Heart left ventricle (tissue), 16 donors: ENCODE data around the gene CNN2. TPM values are rescaled to one million over a fixed set of nuclear protein-coding genes. Genes with fewer than 3 reads are reported as not detected.

Source experiments
- ATAC-seq, 4 donors: fragments of 200-7000 bp; cut with Tn5 transposase; one replicate each; pipeline ENCODE4 v1.9.1; 2020 to 2022; ENCODE audit warnings: moderate library complexity in 4 of 4, mild to moderate bottlenecking in 3 of 4, moderate number of reproducible peaks in 1 of 4
- DNase-seq, 5 donors: peaks; one replicate each; pipeline ENCODE4 v3.0.0-alpha.2; 2020
- H3K27ac ChIP-seq, 12 donors: fragments of 200-600 bp; sonication (generic) in 4 of 12; one replicate each; pipeline versions ENCODE4 v1.5.0 to v1.8.0; 2016 to 2022; ENCODE audit warnings: mild to moderate bottlenecking in 2 of 12
- H3K27me3 ChIP-seq, 9 donors: fragments of 200-600 bp; sonication (generic) in 2 of 9; one replicate each; pipeline versions ENCODE4 v1.5.1 to v1.8.0; 2016 to 2022; ENCODE audit warnings: mild to moderate bottlenecking in 3 of 9
- H3K36me3 ChIP-seq, 9 donors: fragments of 200-600 bp; sonication (generic) in 2 of 9; one replicate each; pipeline versions ENCODE4 v1.5.0 to v1.8.0; 2018 to 2022; ENCODE audit warnings: mild to moderate bottlenecking in 2 of 9
- H3K4me1 ChIP-seq, 12 donors: fragments of 200-600 bp; sonication (generic) in 4 of 12; one replicate each; pipeline versions ENCODE4 v1.5.0 to v1.8.0; 2016 to 2022; ENCODE audit warnings: mild to moderate bottlenecking in 3 of 12
- H3K4me3 ChIP-seq, 12 donors: fragments of 200-600 bp; sonication (generic) in 4 of 12; one replicate each; pipeline versions ENCODE4 v1.5.0 to v1.8.0; 2017 to 2022; ENCODE audit warnings: mild to moderate bottlenecking in 9 of 12, moderate library complexity in 4 of 12
- H3K9me3 ChIP-seq, 12 donors: fragments of 200-600 bp; sonication (generic) in 4 of 12; one replicate each; pipeline versions ENCODE4 v1.5.0 to v1.8.0; 2016 to 2022; ENCODE audit warnings: mild to moderate bottlenecking in 1 of 12
- CTCF ChIP-seq, 12 donors: fragments of 200-600 bp; sonication (generic) in 4 of 12; IDR thresholded peaks; one replicate each; pipeline versions ENCODE4 v1.5.0 to v1.8.0; 2018 to 2022; ENCODE audit warnings: antibody characterized with exemption in 12 of 12, mild to moderate bottlenecking in 5 of 12
- POLR2A ChIP-seq, 2 donors: fragments of 450-650 bp; IDR thresholded peaks; one replicate each; pipeline ENCODE4 v1.6.1; 2017; ENCODE audit warnings: antibody characterized with exemption in 2 of 2, mild to moderate bottlenecking in 2 of 2, moderate library complexity in 2 of 2
- WGBS, 4 donors: extraction: QIAGEN DNeasy Blood & Tissue Kit in 2 of 4; methylation state at CpG; one replicate each; pipeline versions ENCODE4 v1.1.5 to v1.1.7; 2013 to 2018; 5-methylcytosine and 5-hydroxymethylcytosine counted together
- intact Hi-C, 10 donors: fragments of 100-400 bp; cut with DNase I; formaldehyde crosslinking; loops; one replicate each; pipeline versions ENCODE4 v1.11.1 to v1.14.2; 2022
- polyA plus RNA-seq, 2 donors: library from polyadenylated mRNA; stranded (reverse); fragments of 200-250 nt; gene quantifications; one replicate each; pipeline ENCODE4 v1.2.3, GENCODE V29; 2013
- total RNA-seq, 9 donors: library from RNA; depleted of rRNA in 2 of 9; stranded (reverse); fragments of >200 nt in 2 of 9; fragmentation: NEBNext Ultra II Directional in 3 of 9; extraction: Animal tissue kit (Norgen Biotek cat#: 25700) in 3 of 9; gene quantifications; one replicate each; pipeline versions ENCODE4 v1.1.0 to v1.2.4, GENCODE V29; 2016 to 2023
- donor health status: ischemic (EF 13 %, LVEDD 7.1; RV severe dilation, severe dysfunction).
- donor health status: healthy with polysubstance abuse.
- donor health status: DM: no; HTN: yes; CAD: no.
- donor health status: DM: no; HTN: no; CAD: no.
- donor health status: ischemic (EF 25% LVEDD 6.9; RV normal size, moderate dysfunction).
- donor health status: ischemic (EF 25% LVEDD 5.7; RV mildly dilated, moderate dysfunction).
- donor health status: healthy.
- donor health status: DM: yes; HTN: yes; CAD: no.
- donor health status: ischemic (EF 35%, LVEDD 5.7; RV mildly dilated, moderate dysfunction).
- donor health status: nonischemic (EF 11% LVEDD 7.7; RV severe dilation, severe dysfunction).
- donor health status: DM: yes; HTN: yes; CAD: no.
- donor health status: PGD.
- donor health status: ischemic (EF 29% LVEDD 5.4; RV normal size, mild dysfunction).
- donor health status: nonischemic (EF 23%, LVEDD 6.1; RV moderate dilation, normal function).

The CNN2 gene
- total and polyA plus RNA-seq, 11 donors = 26.2 to 98.5 (median 58.2) TPM

GRCh38 chr19:1063909-1064660, 37.7 kb downstream of the CNN2 start:
- WGBS, 4 donors = 71 to 88% (median 81%) methylated on average over 37 of the region's 37 CpGs
- DNase-seq (peak in 1 of 5 donors; percentile 63), ATAC-seq (no peak)
- intact Hi-C loops = no loop called here
- peaks cover 20 to 54% (median 32%) of the 10 kb centered on the region in 9 donors for H3K27me3 ChIP-seq
- peaks cover 0 to 13% (median 3%) of the 10 kb centered on the region in 12 donors for H3K9me3 ChIP-seq
- H3K27ac ChIP-seq = no peak overlapping the region
- H3K4me1 ChIP-seq = peaks cover 5 to 35% (median 19%) of the 10 kb centered on the region in 12 donors
- H3K36me3 ChIP-seq = no peaks in the 10 kb centered on the region
- TF ChIP-seq CTCF (IDR thresholded peaks at IDR 0.05) (no peak), POLR2A (IDR thresholded peaks at IDR 0.05) (no peak)
- no peak overlapping the region for H3K4me3 ChIP-seq

- peak overlapping the region in 1 of 12 donors; percentile 30 for H3K27ac ChIP-seq
- ATAC-seq = peak in 3 of 4 donors; percentile 65 to 83 (median 73)
- no peak overlapping the region for H3K4me3 ChIP-seq
- peaks cover 0 to 4% (median 0%) of the 10 kb centered on the region in 9 donors for H3K36me3 ChIP-seq
- TF ChIP-seq POLR2A (IDR thresholded peaks at IDR 0.05) = no peak
- peak; percentile 46 to 93 (median 71) for TF ChIP-seq CTCF (IDR thresholded peaks at IDR 0.05)
- intact Hi-C loops = no loop called here
- H3K27me3 ChIP-seq = peaks cover 20 to 62% (median 39%) of the 10 kb centered on the region in 9 donors
- peaks cover 0 to 5% (median 0%) of the 10 kb centered on the region in 12 donors for H3K9me3 ChIP-seq
- H3K4me1 ChIP-seq = peaks cover 5 to 42% (median 22%) of the 10 kb centered on the region in 12 donors
- peak in 4 of 5 donors; percentile 67 to 80 (median 76) for DNase-seq
- 9 to 20% (median 14%) methylated on average over 34 to 60 of the region's 60 CpGs for WGBS, 4 donors
Observed at GRCh38 chr19:1064661-1065605, 38.5 kb downstream of the CNN2 start.

DNA sequence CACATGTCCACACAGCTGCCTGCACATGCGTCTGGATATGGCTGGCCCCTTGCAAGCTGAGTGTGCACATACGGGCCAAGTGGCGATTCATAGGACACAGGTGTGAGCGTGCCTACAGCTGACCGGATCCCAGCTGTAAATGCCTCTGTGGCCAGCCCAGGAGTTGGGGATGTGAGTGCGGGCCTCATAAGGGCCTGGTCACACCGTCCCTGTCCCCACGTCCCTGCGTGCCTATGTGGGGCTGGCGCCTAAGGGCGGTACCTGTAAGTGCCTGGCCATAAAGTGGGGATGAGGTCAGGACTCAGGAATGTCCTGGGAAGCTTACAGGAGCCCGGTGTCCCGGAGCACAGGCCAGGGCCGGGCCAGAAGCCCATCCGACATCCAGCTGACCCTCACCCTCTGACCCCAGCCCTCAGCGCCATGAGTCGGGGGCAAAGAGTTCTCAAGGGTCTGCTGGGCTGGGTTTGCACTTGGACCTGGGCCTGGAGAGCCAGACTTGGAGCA, 39.2 kb downstream of the CNN2 start:
- H3K9me3 ChIP-seq = no peaks in the 10 kb centered on the region
- no peak for TF ChIP-seq POLR2A (IDR thresholded peaks at IDR 0.05)
- no peak for DNase-seq
- H3K27me3 ChIP-seq = peaks cover 24 to 69% (median 45%) of the 10 kb centered on the region in 9 donors
- H3K27ac ChIP-seq = peak overlapping the region in 1 of 12 donors; percentile 30
- intact Hi-C loops = no loop called here
- no peak for ATAC-seq
- H3K36me3 ChIP-seq = peaks cover 0 to 11% (median 0%) of the 10 kb centered on the region in 9 donors
- no peak overlapping the region for H3K4me3 ChIP-seq
- WGBS, 4 donors = 55 to 58% (median 56%) methylated on average over 4 to 17 of the region's 17 CpGs
- H3K4me1 ChIP-seq = peaks cover 5 to 47% (median 22%) of the 10 kb centered on the region in 12 donors

- DNase-seq (peak in 1 of 5 donors; percentile 61), ATAC-seq (no peak)
- Histone ChIP-seq H3K4me3 (peak overlapping the region in 7 of 12 donors; percentile 30 to 80 (median 47)), H3K4me1 (peaks cover 5 to 52% (median 24%) of the 10 kb centered on the region in 12 donors), H3K9me3 (no peaks in the 10 kb centered on the region), H3K27ac (peak overlapping the region in 2 of 12 donors; percentile 82 to 97), H3K27me3 (peaks cover 29 to 76% (median 51%) of the 10 kb centered on the region in 9 donors), H3K36me3 (peaks cover 0 to 16% (median 0%) of the 10 kb centered on the region in 9 donors)
- TF ChIP-seq CTCF (IDR thresholded peaks at IDR 0.05) = no peak
- TF ChIP-seq POLR2A (IDR thresholded peaks at IDR 0.05) = no peak
- intact Hi-C loops = no loop called here
- WGBS, 4 donors = 25 to 28% (median 26%) methylated on average over 16 to 17 of the region's 17 CpGs
Observed at GRCh38 chr19:1066251-1066747, 39.9 kb downstream of the CNN2 start.
